Activated naive CD8-positive, alpha-beta T cell treated with anti-CD3 and anti-CD28 coated beads, Interleukin-2, amount 10 ng/mL, durations not matched to agents 7 days and 5 days (primary cell): Measurements from ENCODE around the gene CFB. TPM values are rescaled to one million over a fixed set of nuclear protein-coding genes. Genes with fewer than 3 reads are reported as not detected.
A peak's percentile ranks its signal among the peaks of the same experiment; 100 is the strongest.
"Not testable (repeated sequence)": the region's sequence is repeated elsewhere in the genome, so short reads cannot be mapped to it uniquely, and the experiment has no call there.

Experiments
- ATAC-seq: fragments of 150-1000 bp; cut with Tn5 transposase; one replicate; pipeline ENCODE4 v1.10.0; 2021; ENCODE audit warnings: low read depth, moderate library complexity
- POLR2A ChIA-PET: fragments of 350-600 bp; sonication (Branson Sonifier 250); formaldehyde crosslinking; loops from one replicate; lab custom pipeline; 2021; ENCODE audit warnings: antibody characterized with exemption; lab: Charles Lee
- DNase-seq: peaks from one replicate; pipeline ENCODE4 v3.0.0; 2021
- H3K27ac Mint-ChIP-seq: one replicate; pipeline ENCODE4 v1.8.0; 2022; ENCODE audit warnings: mild to moderate bottlenecking, mixed read lengths
- H3K27me3 Mint-ChIP-seq: one replicate; pipeline ENCODE4 v1.8.0; 2022; ENCODE audit warnings: mild to moderate bottlenecking, moderate library complexity, mixed read lengths
- H3K36me3 Mint-ChIP-seq: one replicate; pipeline ENCODE4 v1.8.0; 2021; ENCODE audit warnings: mild to moderate bottlenecking, mixed read lengths
- H3K4me1 Mint-ChIP-seq: one replicate; pipeline ENCODE4 v1.8.0; 2021; ENCODE audit warnings: mixed read lengths
- H3K4me3 Mint-ChIP-seq: one replicate; pipeline ENCODE4 v1.8.0; 2022; ENCODE audit warnings: mild to moderate bottlenecking, moderate library complexity, mixed read lengths
- H3K9me3 Mint-ChIP-seq: one replicate; pipeline ENCODE4 v1.8.0; 2021; ENCODE audit warnings: mixed read lengths
- total RNA-seq, 2 experiments: library from RNA; stranded (reverse); gene quantifications; one replicate each; pipeline ENCODE4 v1.2.3, GENCODE V29; 2021

The CFB gene
- total RNA-seq, 2 experiments from 2014 or later, result 1.2 to 2.1 TPM

DNA sequence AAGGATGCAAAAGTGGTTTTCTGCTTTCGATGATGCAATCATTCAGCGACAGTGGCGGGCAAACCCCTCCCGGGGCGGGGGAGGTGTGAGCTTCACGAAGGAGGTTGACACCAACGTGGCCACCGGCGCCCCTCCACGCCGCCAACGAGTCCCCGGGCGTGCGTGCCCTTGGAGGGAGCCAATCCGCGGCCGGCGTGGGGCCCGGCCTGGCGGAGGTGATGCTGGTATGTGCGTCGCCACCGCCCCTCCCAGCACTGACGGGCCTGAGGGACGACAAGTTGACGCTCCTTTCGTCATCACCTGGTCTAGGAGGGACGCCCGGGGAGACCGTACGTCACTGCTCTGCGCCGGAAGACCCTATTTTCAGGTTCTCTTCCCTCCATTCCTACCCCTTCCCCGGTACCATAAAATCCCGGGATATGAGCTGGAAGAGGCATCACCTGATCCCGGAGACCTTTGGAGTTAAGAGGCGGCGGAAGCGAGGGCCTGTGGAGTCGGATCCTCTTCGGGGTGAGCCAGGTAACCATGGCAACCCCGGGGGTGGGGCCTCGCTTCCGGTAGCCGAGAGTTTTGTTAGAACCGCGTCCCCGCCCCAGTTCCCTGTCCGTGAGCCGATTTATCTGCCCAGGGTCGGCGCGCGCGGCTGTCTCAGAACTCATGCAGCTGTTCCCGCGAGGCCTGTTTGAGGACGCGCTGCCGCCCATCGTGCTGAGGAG lies 26.3 kb downstream of the CFB start, which contains the start of gene DXO:
Gene DXO, minus strand, starts transcription at position 146 of the 716 bp plus-strand sequence. CDS start 463 bp downstream, outside the sequence.
- POLR2A ChIA-PET, result interaction anchor here (0.5 to 7.5 kb wide), 16 partner anchors 10 to 1000 kb away, joined by 3 to 91 read pairs (median 4); partner anchors contain the start of genes CFB, DDX39B, EHMT2 and GPANK1
- DNase-seq, result peak; percentile 98
- H3K36me3 Mint-ChIP-seq, result peaks cover 16% of the 10 kb centered on the region
- peaks cover 25% of the 10 kb centered on the region for H3K4me1 Mint-ChIP-seq
- ATAC-seq, result peak; percentile 96
- H3K4me3 Mint-ChIP-seq, result peak within 1 kb of the TSS; percentile 97
- no peaks in the 10 kb centered on the region for H3K27me3 Mint-ChIP-seq
- H3K9me3 Mint-ChIP-seq, result no peaks in the 10 kb centered on the region
- peak within 1 kb of the TSS; percentile 99 for H3K27ac Mint-ChIP-seq

DNA sequence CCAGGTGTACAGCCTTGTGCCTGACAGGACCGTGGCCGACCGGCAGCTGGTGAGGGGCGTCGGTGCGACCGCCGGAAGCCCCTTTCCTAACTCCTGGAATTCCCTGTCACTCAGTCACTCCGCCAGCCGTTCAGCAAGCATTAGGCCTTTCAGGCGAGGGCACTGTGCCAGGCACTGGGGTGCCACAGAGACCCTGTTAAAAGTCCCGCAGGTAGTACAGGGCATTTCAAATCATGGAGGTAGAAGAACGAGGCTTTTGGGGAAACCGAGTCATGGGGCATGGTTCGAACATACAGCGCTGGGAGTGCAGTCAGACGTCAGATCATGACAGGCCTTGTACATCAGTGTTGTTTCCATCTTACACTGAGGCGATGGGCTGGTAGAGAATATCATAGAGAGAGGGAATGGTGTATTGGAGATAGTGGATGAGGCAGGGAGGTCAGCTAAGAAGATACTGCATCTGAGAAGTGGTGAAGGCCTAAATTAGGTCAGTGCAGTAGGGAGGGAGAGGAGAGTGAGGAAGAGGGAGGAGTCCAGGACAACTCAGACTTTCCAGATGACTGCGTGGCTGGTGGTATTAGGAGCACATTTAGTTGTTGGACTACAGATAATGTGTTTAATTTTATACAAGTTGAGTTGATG lies 26.9 kb downstream of the CFB start:
- H3K27ac Mint-ChIP-seq, result peak overlapping the region; percentile 99
- no peaks in the 10 kb centered on the region for H3K27me3 Mint-ChIP-seq
- peaks cover 11% of the 10 kb centered on the region for H3K36me3 Mint-ChIP-seq
- ATAC-seq (no peak), DNase-seq (peak; percentile 32)
- H3K9me3 Mint-ChIP-seq, result no peaks in the 10 kb centered on the region
- POLR2A ChIA-PET, result interaction anchor here (0.6 to 7.5 kb wide), 5 partner anchors 14 to 308 kb away, joined by 3 to 91 read pairs (median 4); partner anchors contain the start of genes CFB, GPANK1, NELFE and SKIC2
- peaks cover 25% of the 10 kb centered on the region for H3K4me1 Mint-ChIP-seq
- H3K4me3 Mint-ChIP-seq, result peak overlapping the region; percentile 97

DNA sequence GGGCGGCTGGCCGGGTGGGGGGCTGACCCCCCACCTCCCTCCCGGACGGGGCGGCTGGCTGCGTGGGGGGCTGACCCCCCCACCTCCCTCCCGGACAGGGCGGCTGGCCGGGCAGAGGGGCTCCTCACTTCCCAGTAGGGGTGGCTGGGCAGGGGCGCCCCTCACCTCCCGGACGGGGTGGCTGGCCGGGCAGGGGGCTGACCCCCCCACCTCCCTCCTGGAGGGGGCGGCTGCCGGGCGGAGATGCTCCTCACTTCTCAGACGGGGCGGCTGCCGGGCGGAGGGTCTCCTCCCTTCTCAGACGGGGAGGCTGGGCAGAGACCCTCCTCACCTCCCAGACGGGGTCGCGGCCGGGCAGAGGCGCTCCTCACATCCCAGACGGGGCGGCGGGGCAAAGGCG lies 30.2 kb downstream of the CFB start:
- H3K9me3 Mint-ChIP-seq, ATAC-seq, H3K27ac Mint-ChIP-seq, DNase-seq, H3K4me3 Mint-ChIP-seq, H3K36me3 Mint-ChIP-seq, H3K27me3 Mint-ChIP-seq, POLR2A ChIA-PET: not testable (repeated sequence)
- H3K4me1 Mint-ChIP-seq, result peaks cover 17% of the 10 kb centered on the region

DNA sequence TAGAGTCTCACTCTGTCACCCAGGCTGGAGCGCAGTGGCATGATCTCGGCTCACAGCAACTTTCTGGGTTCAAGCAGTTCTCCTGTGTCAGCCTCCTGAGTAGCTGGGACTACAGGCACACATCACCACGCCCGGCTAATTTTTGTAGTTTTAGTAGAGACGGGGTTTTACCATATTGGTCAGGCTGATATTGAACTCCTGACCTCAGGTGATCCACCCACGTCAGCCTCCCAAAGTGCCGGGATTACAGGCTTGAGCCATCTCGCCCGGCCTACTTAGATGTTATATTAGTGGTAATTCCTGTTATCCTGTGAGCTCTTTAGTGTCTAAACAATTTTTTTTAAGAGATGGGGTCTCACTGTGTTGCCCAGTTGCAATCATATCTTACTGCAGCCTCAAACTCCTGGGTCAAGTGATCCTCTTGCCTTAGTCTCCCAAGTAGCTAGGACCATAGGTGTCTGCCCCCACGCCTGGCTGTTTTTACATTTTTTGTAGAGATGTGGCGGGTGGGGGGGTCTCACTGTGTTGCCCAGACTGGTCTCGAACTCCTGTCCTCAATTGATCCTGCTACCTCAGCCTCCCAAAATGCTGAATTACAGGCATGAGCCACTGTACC lies 32.0 kb downstream of the CFB start:
- Mint-ChIP-seq H3K27ac (no peak overlapping the region), H3K4me1 (peaks cover 11% of the 10 kb centered on the region), H3K27me3 (no peaks in the 10 kb centered on the region), H3K36me3 (peaks cover 3% of the 10 kb centered on the region), H3K4me3 (no peak overlapping the region), H3K9me3 (no peaks in the 10 kb centered on the region)
- ATAC-seq (no peak), DNase-seq (no peak)
- POLR2A ChIA-PET, result no interaction called here

DNA sequence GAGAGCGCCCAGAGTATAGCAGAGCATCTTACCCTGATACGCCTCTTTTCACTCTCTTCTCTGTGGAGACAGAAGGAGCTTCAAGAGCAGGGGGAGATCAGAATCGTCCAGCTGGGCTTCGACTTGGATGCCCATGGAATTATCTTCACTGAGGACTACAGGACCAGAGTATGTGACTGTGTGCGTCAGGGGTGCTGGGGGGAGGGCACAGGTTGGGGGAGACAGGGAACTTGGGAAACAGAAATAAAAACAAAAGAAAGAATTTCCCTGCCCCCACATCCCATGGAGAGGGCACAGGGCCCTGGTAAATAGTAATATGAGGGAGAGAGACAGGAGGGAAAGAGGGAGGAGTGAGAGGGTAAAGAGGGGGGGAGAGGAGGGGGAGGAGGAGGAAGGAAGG lies 32.9 kb downstream of the CFB start:
- Mint-ChIP-seq H3K27ac (peak overlapping the region; percentile 82), H3K4me3 (no peak overlapping the region), H3K9me3 (no peaks in the 10 kb centered on the region), H3K36me3 (peaks cover 3% of the 10 kb centered on the region), H3K4me1 (peaks cover 5% of the 10 kb centered on the region), H3K27me3 (no peaks in the 10 kb centered on the region)
- ATAC-seq, result no peak
- DNase-seq, result no peak
- POLR2A ChIA-PET, result interaction anchor here (1.7 kb wide), 1 partner anchor 20 kb away, joined by 4 read pairs; the partner anchor contains the start of genes NELFE and SKIC2

DNA sequence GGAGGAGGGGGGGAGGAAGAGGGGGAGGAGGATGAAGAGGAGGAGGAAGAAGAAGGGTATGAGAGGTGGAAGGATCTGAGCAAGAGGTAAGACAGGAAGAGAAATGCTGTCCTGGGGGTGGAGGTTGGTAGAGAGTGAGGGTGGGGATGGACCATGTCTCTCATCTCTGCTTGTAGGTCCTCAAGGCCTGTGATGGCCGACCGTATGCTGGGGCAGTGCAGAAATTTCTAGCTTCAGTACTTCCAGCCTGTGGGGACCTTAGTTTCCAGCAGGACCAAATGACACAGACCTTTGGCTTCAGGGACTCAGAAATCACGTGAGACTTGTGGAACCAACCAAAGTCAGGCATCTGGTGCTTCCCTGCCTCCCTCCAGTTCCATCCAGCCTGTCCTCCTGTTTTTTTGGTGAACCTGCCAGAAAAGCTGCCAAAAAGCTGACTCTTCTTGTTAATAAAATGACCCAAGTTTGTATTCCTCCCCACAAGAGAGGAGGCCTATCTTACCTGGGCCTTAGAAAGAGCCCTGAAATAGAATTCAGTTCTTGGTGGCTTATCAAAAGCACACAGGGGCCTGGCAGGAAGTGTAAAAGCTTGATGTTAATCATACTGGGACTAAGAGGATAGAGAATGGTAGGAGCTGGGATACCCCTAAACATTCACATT lies 33.5 kb downstream of the CFB start:
- POLR2A ChIA-PET, result interaction anchor here (1.7 kb wide), 1 partner anchor 20 kb away, joined by 4 read pairs; the partner anchor contains the start of genes NELFE and SKIC2
- Mint-ChIP-seq H3K36me3 (peaks cover 3% of the 10 kb centered on the region), H3K27me3 (no peaks in the 10 kb centered on the region), H3K4me1 (peaks cover 5% of the 10 kb centered on the region), H3K4me3 (peak overlapping the region; percentile 32), H3K27ac (peak overlapping the region; percentile 82), H3K9me3 (no peaks in the 10 kb centered on the region)
- DNase-seq (no peak), ATAC-seq (no peak)

DNA sequence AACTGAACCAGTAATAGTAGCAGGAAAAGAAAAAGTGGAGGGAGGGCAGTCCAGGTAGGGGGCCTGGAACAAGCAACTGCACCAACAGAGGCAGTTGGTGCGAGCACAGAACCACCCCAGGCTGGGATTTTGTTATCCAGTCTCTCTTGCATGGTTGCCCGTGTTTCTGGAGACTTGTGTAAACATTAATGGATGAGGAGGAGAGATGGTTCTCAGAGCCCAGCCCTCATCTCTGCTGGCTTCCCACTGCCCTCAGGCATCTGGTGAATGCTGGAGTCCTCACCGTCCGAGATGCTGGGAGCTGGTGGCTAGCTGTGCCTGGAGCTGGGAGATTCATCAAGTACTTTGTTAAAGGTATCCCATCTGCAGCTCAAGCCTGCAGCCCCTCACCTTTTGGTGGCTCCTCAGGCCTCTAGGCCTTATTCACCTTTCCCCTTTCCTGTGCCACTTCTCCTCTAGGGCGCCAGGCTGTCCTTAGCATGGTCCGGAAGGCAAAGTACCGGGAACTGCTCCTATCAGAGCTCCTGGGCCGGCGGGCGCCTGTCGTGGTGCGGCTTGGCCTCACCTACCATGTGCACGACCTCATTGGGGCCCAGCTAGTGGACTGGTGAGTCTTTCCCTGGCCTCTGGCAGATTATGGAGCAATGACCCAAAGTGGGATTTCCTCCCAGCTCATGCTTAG lies 34.4 kb downstream of the CFB start:
- not testable (repeated sequence) for H3K9me3 Mint-ChIP-seq, H3K27me3 Mint-ChIP-seq, H3K36me3 Mint-ChIP-seq, H3K4me3 Mint-ChIP-seq, DNase-seq, ATAC-seq, H3K4me1 Mint-ChIP-seq
- H3K27ac Mint-ChIP-seq, result peak overlapping the region; percentile 82
- POLR2A ChIA-PET, result interaction anchor here (1.7 kb wide), 1 partner anchor 21 kb away, joined by 4 read pairs; the partner anchor contains the start of genes NELFE and SKIC2

DNA sequence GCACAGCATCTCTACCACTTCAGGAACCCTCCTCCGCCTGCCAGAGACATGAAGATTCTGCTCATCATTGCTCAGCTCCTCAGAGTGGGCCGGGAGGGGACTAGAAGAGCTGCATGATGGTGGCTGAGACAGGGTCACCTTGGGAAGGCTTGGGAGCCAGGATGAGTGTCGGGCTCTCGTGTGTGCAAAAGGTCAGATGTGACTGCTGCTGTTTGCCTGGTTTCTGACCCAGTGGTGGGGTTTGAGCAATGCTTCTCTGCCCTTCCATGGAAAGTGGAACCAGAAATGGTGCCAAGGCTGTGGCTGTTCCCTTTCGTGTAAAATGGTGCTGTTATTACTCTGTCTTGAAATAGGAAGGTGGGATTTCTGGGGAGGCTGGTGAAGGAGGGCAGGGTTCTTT lies 35.1 kb downstream of the CFB start:
- POLR2A ChIA-PET, H3K4me1 Mint-ChIP-seq, H3K9me3 Mint-ChIP-seq, H3K4me3 Mint-ChIP-seq, DNase-seq, ATAC-seq, H3K36me3 Mint-ChIP-seq, H3K27me3 Mint-ChIP-seq, H3K27ac Mint-ChIP-seq: not testable (repeated sequence)

DNA sequence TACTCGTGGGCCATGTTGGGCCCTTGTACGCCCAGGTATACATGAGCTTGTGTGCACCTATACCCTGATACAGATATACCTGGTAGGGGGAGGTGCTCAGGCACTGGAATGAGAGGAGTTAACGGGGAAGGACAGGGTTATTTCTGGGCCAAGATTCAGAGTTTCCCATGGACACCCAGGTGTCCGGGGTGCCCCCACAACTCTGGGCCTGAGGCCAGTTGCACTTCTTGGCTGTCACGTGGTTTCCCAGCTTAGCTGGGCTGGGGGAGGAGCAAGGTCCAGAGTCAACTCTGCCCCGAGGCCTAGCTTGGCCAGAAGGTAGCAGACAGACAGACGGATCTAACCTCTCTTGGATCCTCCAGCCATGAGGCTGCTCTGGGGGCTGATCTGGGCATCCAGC lies 35.8 kb downstream of the CFB start, which contains the start of gene C4A:
Gene C4A, plus strand, starts transcription at position 314 of the 400 bp plus-strand sequence. Its CDS starts 51 bp downstream, at position 365.
- H3K4me3 Mint-ChIP-seq, H3K27me3 Mint-ChIP-seq, H3K27ac Mint-ChIP-seq, ATAC-seq, DNase-seq, H3K9me3 Mint-ChIP-seq, POLR2A ChIA-PET, H3K4me1 Mint-ChIP-seq, H3K36me3 Mint-ChIP-seq: not testable (repeated sequence)

DNA sequence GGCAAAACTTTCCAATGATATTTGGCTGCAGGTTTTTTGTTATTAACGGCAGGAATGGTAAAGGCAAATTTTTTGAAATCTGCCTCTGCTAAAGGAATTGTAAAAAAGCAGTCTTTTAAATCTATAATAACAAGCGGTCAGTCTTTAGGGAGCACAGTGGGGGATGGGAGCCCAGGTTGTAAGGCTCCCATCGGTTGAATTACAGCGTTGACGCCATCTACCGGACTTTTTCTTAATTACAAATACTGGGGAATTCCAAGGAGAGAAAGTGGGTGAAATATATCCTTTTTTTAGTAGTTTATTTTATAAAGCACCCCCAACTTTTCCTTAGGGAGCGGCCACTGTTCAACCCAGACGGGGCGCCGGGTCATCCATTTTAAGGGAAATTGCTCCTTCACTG lies 43.5 kb downstream of the CFB start:
- DNase-seq, H3K9me3 Mint-ChIP-seq, ATAC-seq, H3K4me3 Mint-ChIP-seq, H3K27me3 Mint-ChIP-seq, H3K27ac Mint-ChIP-seq, H3K4me1 Mint-ChIP-seq, POLR2A ChIA-PET, H3K36me3 Mint-ChIP-seq: not testable (repeated sequence)

DNA sequence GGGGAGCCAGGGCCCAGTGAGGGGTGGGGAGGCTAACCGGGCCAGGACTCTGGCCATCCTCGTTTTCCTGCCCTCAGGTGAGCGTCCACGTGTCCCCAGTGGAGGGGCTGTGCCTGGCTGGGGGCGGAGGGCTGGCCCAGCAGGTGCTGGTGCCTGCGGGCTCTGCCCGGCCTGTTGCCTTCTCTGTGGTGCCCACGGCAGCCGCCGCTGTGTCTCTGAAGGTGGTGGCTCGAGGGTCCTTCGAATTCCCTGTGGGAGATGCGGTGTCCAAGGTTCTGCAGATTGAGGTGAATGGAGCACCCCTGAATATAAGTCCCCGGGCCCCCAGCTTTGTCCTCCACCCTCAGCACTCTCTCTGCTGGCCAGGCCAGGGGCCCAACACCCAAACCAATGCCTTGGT lies 48.5 kb downstream of the CFB start:
- H3K4me1 Mint-ChIP-seq, POLR2A ChIA-PET, H3K27ac Mint-ChIP-seq, H3K9me3 Mint-ChIP-seq, H3K4me3 Mint-ChIP-seq, ATAC-seq, DNase-seq, H3K36me3 Mint-ChIP-seq, H3K27me3 Mint-ChIP-seq: not testable (repeated sequence)

DNA sequence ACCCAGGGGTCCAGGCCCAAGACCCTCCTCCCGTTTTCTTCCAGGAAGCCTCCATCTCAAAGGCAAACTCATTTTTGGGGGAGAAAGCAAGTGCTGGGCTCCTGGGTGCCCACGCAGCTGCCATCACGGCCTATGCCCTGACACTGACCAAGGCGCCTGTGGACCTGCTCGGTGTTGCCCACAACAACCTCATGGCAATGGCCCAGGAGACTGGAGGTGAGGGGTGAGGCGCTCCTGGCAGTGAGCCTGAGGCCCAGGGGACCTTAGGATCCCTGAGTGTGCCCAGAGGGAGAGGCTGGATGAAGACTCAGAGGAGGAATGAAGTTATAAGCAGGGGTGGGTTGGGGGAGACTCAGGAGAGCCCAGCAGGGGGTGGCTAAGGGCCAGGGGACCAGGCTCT lies 50.5 kb downstream of the CFB start:
- H3K4me3 Mint-ChIP-seq, H3K27me3 Mint-ChIP-seq, ATAC-seq, H3K36me3 Mint-ChIP-seq, H3K9me3 Mint-ChIP-seq, DNase-seq, POLR2A ChIA-PET, H3K27ac Mint-ChIP-seq, H3K4me1 Mint-ChIP-seq: not testable (repeated sequence)
